Panc1 (cell line): ENCODE measurements around the gene HNRNPA2B1.
A peak's percentile ranks its signal among the peaks of the same experiment; 100 is the strongest.

Experiments used
- POLR2AphosphoS5 ChIP-seq: IDR thresholded peaks from 2 replicates; pipeline ENCODE4 v1.6.1; 2012; ENCODE audit warnings: mild to moderate bottlenecking, low read depth, low read length, moderate library complexity
- SIN3A ChIP-seq: IDR thresholded peaks from 2 replicates; pipeline ENCODE4 v1.6.1; 2012; ENCODE audit warnings: low read depth, mild to moderate bottlenecking, low read length, moderate library complexity, borderline replicate concordance; ENCODE audit not compliant: insufficient read depth
- TCF7L2 ChIP-seq: IDR thresholded peaks from 2 replicates; pipeline ENCODE4 v1.6.1; 2011; ENCODE audit warnings: mild to moderate bottlenecking, low read depth, low read length, inconsistent platforms
- TF ChIP-seq, protein P1 (sequence below): fragments of 450-650 bp; IDR thresholded peaks from 2 replicates; pipeline ENCODE4 v1.5.1; 2017; ENCODE audit warnings: mild to moderate bottlenecking
- TF ChIP-seq, protein P2 (sequence below), 2 experiments: IDR thresholded peaks; 2 replicates each; pipeline ENCODE4 v1.6.1; 2011 to 2012; ENCODE audit warnings: low read depth in 2 of 2, control low read depth in 1 of 2, low read length in 1 of 2, mild to moderate bottlenecking in 1 of 2, moderate library complexity in 1 of 2; ENCODE audit not compliant: insufficient read depth in 1 of 2

- TF ChIP-seq, protein P1, sequence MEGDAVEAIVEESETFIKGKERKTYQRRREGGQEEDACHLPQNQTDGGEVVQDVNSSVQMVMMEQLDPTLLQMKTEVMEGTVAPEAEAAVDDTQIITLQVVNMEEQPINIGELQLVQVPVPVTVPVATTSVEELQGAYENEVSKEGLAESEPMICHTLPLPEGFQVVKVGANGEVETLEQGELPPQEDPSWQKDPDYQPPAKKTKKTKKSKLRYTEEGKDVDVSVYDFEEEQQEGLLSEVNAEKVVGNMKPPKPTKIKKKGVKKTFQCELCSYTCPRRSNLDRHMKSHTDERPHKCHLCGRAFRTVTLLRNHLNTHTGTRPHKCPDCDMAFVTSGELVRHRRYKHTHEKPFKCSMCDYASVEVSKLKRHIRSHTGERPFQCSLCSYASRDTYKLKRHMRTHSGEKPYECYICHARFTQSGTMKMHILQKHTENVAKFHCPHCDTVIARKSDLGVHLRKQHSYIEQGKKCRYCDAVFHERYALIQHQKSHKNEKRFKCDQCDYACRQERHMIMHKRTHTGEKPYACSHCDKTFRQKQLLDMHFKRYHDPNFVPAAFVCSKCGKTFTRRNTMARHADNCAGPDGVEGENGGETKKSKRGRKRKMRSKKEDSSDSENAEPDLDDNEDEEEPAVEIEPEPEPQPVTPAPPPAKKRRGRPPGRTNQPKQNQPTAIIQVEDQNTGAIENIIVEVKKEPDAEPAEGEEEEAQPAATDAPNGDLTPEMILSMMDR: peak; percentile 73; the same call in 1 of the 2 replicates
- TF ChIP-seq POLR2AphosphoS5: no peak
- peak; percentile 80; the same call in 1 of the 2 replicates for TF ChIP-seq SIN3A
- TF ChIP-seq TCF7L2: no peak
- TF ChIP-seq, protein P2, sequence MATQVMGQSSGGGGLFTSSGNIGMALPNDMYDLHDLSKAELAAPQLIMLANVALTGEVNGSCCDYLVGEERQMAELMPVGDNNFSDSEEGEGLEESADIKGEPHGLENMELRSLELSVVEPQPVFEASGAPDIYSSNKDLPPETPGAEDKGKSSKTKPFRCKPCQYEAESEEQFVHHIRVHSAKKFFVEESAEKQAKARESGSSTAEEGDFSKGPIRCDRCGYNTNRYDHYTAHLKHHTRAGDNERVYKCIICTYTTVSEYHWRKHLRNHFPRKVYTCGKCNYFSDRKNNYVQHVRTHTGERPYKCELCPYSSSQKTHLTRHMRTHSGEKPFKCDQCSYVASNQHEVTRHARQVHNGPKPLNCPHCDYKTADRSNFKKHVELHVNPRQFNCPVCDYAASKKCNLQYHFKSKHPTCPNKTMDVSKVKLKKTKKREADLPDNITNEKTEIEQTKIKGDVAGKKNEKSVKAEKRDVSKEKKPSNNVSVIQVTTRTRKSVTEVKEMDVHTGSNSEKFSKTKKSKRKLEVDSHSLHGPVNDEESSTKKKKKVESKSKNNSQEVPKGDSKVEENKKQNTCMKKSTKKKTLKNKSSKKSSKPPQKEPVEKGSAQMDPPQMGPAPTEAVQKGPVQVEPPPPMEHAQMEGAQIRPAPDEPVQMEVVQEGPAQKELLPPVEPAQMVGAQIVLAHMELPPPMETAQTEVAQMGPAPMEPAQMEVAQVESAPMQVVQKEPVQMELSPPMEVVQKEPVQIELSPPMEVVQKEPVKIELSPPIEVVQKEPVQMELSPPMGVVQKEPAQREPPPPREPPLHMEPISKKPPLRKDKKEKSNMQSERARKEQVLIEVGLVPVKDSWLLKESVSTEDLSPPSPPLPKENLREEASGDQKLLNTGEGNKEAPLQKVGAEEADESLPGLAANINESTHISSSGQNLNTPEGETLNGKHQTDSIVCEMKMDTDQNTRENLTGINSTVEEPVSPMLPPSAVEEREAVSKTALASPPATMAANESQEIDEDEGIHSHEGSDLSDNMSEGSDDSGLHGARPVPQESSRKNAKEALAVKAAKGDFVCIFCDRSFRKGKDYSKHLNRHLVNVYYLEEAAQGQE (IDR thresholded peaks at IDR 0.05; ENCODE audit: insufficient read depth in 1 of 2, low read depth in 2 of 2, low read length in 1 of 2): peak in 1 of 2 experiments; percentile 2; a peak in 1 of 4 replicates
Observed at GRCh38 chr7:26198133-26198780, 2.3 kb downstream of the HNRNPA2B1 start.
